Mesenchymal stem cell (in vitro differentiated cells and primary cell): ENCODE results near the gene NLRP12.

Experiments used
- DNase-seq: peaks from one replicate; pipeline ENCODE4 v3.0.0-alpha.2; 2013
- H2AFZ ChIP-seq: one replicate; pipeline ENCODE4 v1.6.1; 2013; ENCODE audit warnings: low read depth, mild to moderate bottlenecking, control low read depth, inconsistent platforms, low read length, moderate library complexity
- H2AK5ac ChIP-seq: 2 replicates; pipeline ENCODE4 v1.6.1; 2013; ENCODE audit warnings: low read length, moderate library complexity, mild to moderate bottlenecking, inconsistent platforms; ENCODE audit not compliant: severe bottlenecking
- H2BK120ac ChIP-seq: one replicate; pipeline ENCODE4 v1.6.1; 2013; ENCODE audit warnings: low read depth, mild to moderate bottlenecking, inconsistent platforms, low read length, moderate library complexity
- H2BK12ac ChIP-seq, 2 experiments: one replicate each; pipeline ENCODE4 v1.6.1; 2013; ENCODE audit warnings: inconsistent platforms in 2 of 2, low read length in 2 of 2, mild to moderate bottlenecking in 2 of 2, moderate library complexity in 2 of 2, control low read depth in 1 of 2
- H2BK15ac ChIP-seq: one replicate; pipeline ENCODE4 v1.6.1; 2013; ENCODE audit warnings: mild to moderate bottlenecking, low read depth, inconsistent platforms; ENCODE audit not compliant: poor library complexity, severe bottlenecking
- H2BK5ac ChIP-seq: 2 replicates; pipeline ENCODE4 v1.6.1; 2013; ENCODE audit warnings: low read depth, mild to moderate bottlenecking, low read length, control low read depth, inconsistent platforms; ENCODE audit not compliant: poor library complexity, severe bottlenecking
- H3K14ac ChIP-seq, 2 experiments: one replicate each; pipeline ENCODE4 v1.6.1; 2013; ENCODE audit warnings: inconsistent platforms in 2 of 2, low read length in 2 of 2, control low read depth in 1 of 2, mild to moderate bottlenecking in 1 of 2, moderate library complexity in 1 of 2
- H3K18ac ChIP-seq, 2 experiments: one replicate each; pipeline ENCODE4 v1.6.1; 2013; ENCODE audit warnings: inconsistent platforms in 2 of 2, low read length in 2 of 2, control low read depth in 1 of 2, low read depth in 1 of 2, mild to moderate bottlenecking in 1 of 2
- H3K23ac ChIP-seq, 2 experiments: one replicate each; pipeline ENCODE4 v1.6.1; 2013; ENCODE audit warnings: inconsistent platforms in 2 of 2, low read length in 2 of 2, mild to moderate bottlenecking in 2 of 2, moderate library complexity in 2 of 2, control low read depth in 1 of 2
- H3K27ac ChIP-seq: 2 replicates; pipeline ENCODE4 v1.5.1; 2013; ENCODE audit warnings: mild to moderate bottlenecking, moderate library complexity, low read length, control low read depth, inconsistent platforms; ENCODE audit not compliant: poor library complexity, severe bottlenecking
- H3K27me3 ChIP-seq, 2 experiments: 2 replicates each; pipeline versions ENCODE4 v1.6.1 to v1.7.0; 2013; ENCODE audit warnings: low read length in 2 of 2, mild to moderate bottlenecking in 2 of 2, moderate library complexity in 2 of 2, control low read depth in 1 of 2, inconsistent platforms in 1 of 2; ENCODE audit not compliant: control insufficient read depth in 1 of 2, insufficient read depth in 1 of 2
- H3K36me3 ChIP-seq, 2 experiments: 2 replicates each; pipeline versions ENCODE4 v1.6.1 to v1.7.0; 2013; ENCODE audit warnings: low read length in 2 of 2, control low read depth in 1 of 2, inconsistent platforms in 1 of 2, low read depth in 1 of 2, mild to moderate bottlenecking in 1 of 2; ENCODE audit not compliant: insufficient read depth in 2 of 2, control insufficient read depth in 1 of 2
- H3K4ac ChIP-seq, 2 experiments: one replicate each; pipeline ENCODE4 v1.6.1; 2013; ENCODE audit warnings: inconsistent platforms in 2 of 2, low read length in 2 of 2, mild to moderate bottlenecking in 2 of 2, moderate library complexity in 2 of 2, control low read depth in 1 of 2, low read depth in 1 of 2
- H3K4me1 ChIP-seq: 2 replicates; pipeline ENCODE4 v1.6.1; 2013; ENCODE audit warnings: low read depth, low read length, control low read depth; ENCODE audit not compliant: control insufficient read depth, insufficient read depth
- H3K4me2 ChIP-seq: 2 replicates; pipeline ENCODE4 v1.6.1; 2013; ENCODE audit warnings: low read length, mild to moderate bottlenecking, inconsistent platforms; ENCODE audit not compliant: poor library complexity, severe bottlenecking
- H3K4me3 ChIP-seq, 2 experiments: 2 replicates each; pipeline versions ENCODE4 v1.5.1 to v1.7.0; 2013; ENCODE audit warnings: low read length in 2 of 2, mild to moderate bottlenecking in 2 of 2, control low read depth in 1 of 2, low read depth in 1 of 2; ENCODE audit not compliant: insufficient read depth in 1 of 2
- H3K79me1 ChIP-seq: replicated peaks from 2 replicates; pipeline ENCODE4 v1.6.1; 2013; ENCODE audit warnings: mild to moderate bottlenecking, control low read depth, low read length, inconsistent platforms; ENCODE audit not compliant: poor library complexity, severe bottlenecking
- H3K9ac ChIP-seq: 2 replicates; pipeline ENCODE4 v1.7.0; 2013; ENCODE audit warnings: mild to moderate bottlenecking, low read length, moderate library complexity
- H3K9me3 ChIP-seq: 2 replicates; pipeline ENCODE4 v1.7.0; 2013; ENCODE audit warnings: mild to moderate bottlenecking, low read length; ENCODE audit not compliant: control insufficient read depth
- H4K8ac ChIP-seq: one replicate; pipeline ENCODE4 v1.6.1; 2013; ENCODE audit warnings: inconsistent platforms, mild to moderate bottlenecking, low read length, moderate library complexity
- H4K91ac ChIP-seq: one replicate; pipeline ENCODE4 v1.6.1; 2013; ENCODE audit warnings: mild to moderate bottlenecking, low read length, inconsistent platforms
- WGBS: methylation state at CpG from one replicate; pipeline ENCODE4 v1.1.7; 2013; ENCODE audit warnings: mixed read lengths; 5-methylcytosine and 5-hydroxymethylcytosine counted together

Gene NLRP12

DNA sequence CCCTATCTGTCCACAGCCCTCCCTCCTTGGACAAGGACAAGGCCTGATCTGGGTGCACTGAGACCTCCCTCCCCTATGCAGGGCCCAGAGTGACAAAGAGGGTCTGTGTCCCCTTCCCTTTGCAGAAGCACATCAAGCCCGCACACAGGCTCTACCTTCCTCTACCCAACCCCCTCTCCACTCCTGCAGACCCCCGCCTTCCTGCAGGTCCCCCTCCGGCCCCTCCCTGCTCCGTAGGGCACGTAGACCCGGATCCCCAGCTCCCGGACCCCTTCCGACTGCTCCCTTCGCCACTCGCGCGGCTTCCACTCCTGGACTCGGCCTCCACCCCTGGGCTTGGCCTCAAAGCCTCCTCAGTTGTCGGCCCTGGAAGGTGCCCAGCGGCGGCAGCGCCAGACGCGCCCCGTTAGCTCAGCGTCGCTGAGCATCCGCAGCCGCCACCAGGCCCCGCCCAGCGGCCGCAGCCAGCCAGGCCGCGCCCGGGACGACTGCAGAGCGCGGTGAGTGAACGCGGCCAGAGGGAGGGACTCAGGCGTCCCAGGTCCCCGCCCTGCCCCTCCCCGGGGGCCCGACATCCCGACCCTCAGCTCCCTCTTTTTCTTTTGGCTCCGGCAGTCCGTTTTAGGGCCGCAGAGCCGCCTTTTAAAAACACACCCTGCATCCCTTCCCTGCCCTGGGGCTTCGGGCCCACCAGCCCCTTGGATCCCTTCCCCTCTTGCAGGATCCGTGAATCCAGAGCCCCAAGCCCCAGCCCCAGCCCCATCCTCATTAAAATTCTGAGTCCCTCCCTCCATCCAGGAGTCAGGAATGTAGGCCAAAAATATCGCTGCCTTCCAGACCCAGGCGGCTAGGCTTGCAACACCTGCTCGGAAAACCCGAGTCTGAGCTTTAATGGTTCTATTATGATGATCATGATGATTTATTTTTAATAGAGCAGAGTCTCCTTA is 42.1 kb upstream of the NLRP12 start:
- H3K23ac ChIP-seq, result peak overlapping the region in 1 of 2 experiments; percentile 51
- peaks cover 20% of the 10 kb centered on the region for H3K4me1 ChIP-seq
- H2AFZ ChIP-seq, result peak overlapping the region; percentile 21
- peak overlapping the region; percentile 87 for H3K4me2 ChIP-seq
- H3K79me1 ChIP-seq, result peaks cover 2% of the 10 kb centered on the region
- no peaks in the 10 kb centered on the region for H3K9me3 ChIP-seq
- H3K27ac ChIP-seq, result peak overlapping the region; percentile 30
- peak overlapping the region; percentile 84 for H2BK120ac ChIP-seq
- peaks cover 2% of the 10 kb centered on the region in 2 experiments for H3K36me3 ChIP-seq
- H3K9ac ChIP-seq, result peak overlapping the region; percentile 97
- H3K4ac ChIP-seq, result peak overlapping the region in 1 of 2 experiments; percentile 43
- H3K18ac ChIP-seq, result peak overlapping the region; percentile 95
- H3K4me3 ChIP-seq, result peak overlapping the region; percentile 59 to 78
- no peak overlapping the region for H2BK5ac ChIP-seq
- H3K27me3 ChIP-seq, result no peaks in the 10 kb centered on the region
- WGBS, result 4% methylated on average over 47 of the region's 50 CpGs
- DNase-seq, result peak; percentile 79
- peak overlapping the region; percentile 58 for H4K8ac ChIP-seq
- peak overlapping the region in 1 of 2 experiments; percentile 80 for H2BK12ac ChIP-seq
- H2BK15ac ChIP-seq, result peak overlapping the region; percentile 29
- H2AK5ac ChIP-seq, result no peak overlapping the region
- H4K91ac ChIP-seq, result peak overlapping the region; percentile 78
- H3K14ac ChIP-seq, result no peak overlapping the region

DNA sequence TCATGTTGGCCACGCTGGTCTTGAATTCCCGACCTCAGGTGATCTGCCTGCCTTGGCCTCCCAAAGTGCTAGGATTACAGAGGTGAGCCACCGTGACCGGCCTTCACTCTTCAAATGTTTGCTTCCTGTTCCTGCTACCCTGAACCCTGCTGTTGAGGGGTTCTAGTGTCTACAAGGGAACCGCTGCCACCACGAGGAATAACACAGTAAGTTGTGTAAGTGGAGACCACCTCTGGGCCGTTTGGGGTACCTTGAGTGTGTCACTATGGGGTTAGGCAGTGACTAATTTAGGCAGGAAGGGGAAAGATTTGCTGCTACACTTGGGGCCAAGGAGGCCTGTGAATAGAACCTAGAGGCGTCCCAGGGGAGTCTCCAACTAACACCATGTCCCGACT is 41.4 kb upstream of the NLRP12 start:
- no peak overlapping the region for H2BK12ac ChIP-seq

DNA sequence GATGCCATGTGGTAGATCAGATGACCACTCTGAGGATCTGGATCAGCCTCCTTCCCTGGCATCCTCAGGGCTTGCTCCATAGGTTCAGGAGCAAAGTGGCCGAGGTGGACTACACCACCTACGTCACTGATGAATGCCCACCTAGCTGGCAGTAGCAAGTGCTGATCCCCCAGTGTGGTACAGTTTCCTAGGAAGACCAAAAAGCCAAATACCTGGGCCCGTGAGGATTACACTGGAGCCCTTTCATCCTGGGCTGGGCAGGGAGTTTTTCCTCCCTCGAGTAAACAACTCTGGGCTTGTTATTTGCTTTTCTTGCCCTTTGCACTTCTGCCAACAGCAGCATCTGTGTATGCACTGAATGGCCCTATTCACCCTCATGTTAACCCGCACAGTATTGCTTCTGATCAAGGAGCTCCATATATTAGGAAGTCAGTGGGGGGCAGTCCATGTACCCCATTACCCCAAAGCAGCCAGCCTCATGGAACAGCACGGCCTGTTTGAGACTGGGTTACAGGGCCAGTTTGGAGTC is 40.3 kb upstream of the NLRP12 start:
- Histone ChIP-seq H4K91ac (no peak overlapping the region), H2BK15ac (no peak overlapping the region), H3K9ac (no peak overlapping the region), H4K8ac (no peak overlapping the region), H3K27me3 (no peaks in the 10 kb centered on the region), H3K4me3 (no peak overlapping the region), H2BK120ac (no peak overlapping the region), H3K23ac (no peak overlapping the region), H3K27ac (no peak overlapping the region), H3K4me1 (peaks cover 15% of the 10 kb centered on the region), H3K4ac (no peak overlapping the region), H2BK5ac (no peak overlapping the region), H3K36me3 (no peaks in the 10 kb centered on the region), H2AFZ (no peak overlapping the region), H3K14ac (no peak overlapping the region), H3K4me2 (no peak overlapping the region), H3K18ac (no peak overlapping the region), H2BK12ac (no peak overlapping the region), H3K9me3 (no peaks in the 10 kb centered on the region), H3K79me1 (peaks cover 2% of the 10 kb centered on the region), H2AK5ac (no peak overlapping the region)
- no peak for DNase-seq
- WGBS, result 95% methylated on average over 6 of the region's 6 CpGs

More for the DNA sequence above, 41.4 kb upstream of the NLRP12 start:
- peak overlapping the region; percentile 58 for H4K8ac ChIP-seq
- peak overlapping the region; percentile 75 to 95 for H3K18ac ChIP-seq
- peak; percentile 18 for DNase-seq
- no peak overlapping the region for H2AFZ ChIP-seq
- peak overlapping the region; percentile 97 for H3K9ac ChIP-seq
- no peak overlapping the region for H4K91ac ChIP-seq
- H3K79me1 ChIP-seq, result peaks cover 2% of the 10 kb centered on the region
- peaks cover 20% of the 10 kb centered on the region for H3K4me1 ChIP-seq
- H3K14ac ChIP-seq, result no peak overlapping the region
- no peak overlapping the region for H3K4me2 ChIP-seq
- no peak overlapping the region for H3K27ac ChIP-seq
- H2BK5ac ChIP-seq, result no peak overlapping the region
- 79% methylated on average over 9 of the region's 9 CpGs for WGBS
- H3K23ac ChIP-seq, result no peak overlapping the region
- H3K27me3 ChIP-seq, result no peaks in the 10 kb centered on the region
- H2BK120ac ChIP-seq, result no peak overlapping the region
- H3K4me3 ChIP-seq, result peak overlapping the region in 1 of 2 experiments; percentile 78
- no peaks in the 10 kb centered on the region for H3K9me3 ChIP-seq
- H2BK15ac ChIP-seq, result no peak overlapping the region
- H2AK5ac ChIP-seq, result no peak overlapping the region
- peaks cover 0 to 2% of the 10 kb centered on the region in 2 experiments for H3K36me3 ChIP-seq
- H3K4ac ChIP-seq, result no peak overlapping the region

DNA sequence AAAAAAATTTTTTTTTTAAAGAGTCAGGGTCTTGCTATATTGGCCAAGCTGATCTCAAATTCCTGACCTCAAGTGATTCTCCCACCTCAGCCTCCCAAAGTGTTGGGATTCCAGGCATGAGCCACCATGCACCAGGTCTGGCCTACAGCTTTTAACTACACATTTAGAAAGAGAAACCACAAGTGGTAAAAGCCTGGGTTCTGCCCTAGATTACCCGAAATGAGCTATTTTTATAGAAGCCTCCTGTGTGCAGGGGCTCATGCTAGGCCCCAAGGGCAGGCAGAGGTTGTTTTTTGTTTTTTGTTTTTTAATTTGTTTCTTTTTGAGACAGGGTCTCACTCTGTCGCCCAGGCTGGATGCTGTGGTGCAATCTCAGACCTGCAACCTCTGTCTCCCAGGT is 29.6 kb upstream of the NLRP12 start:
- H3K9me3 ChIP-seq, result no peaks in the 10 kb centered on the region
- no peak overlapping the region for H3K23ac ChIP-seq
- H3K4me2 ChIP-seq, result no peak overlapping the region
- no peaks in the 10 kb centered on the region for H3K36me3 ChIP-seq
- H4K91ac ChIP-seq, result no peak overlapping the region
- 83% methylated on average over 2 of the region's 2 CpGs for WGBS
- no peak overlapping the region for H2BK120ac ChIP-seq
- no peak overlapping the region for H2BK12ac ChIP-seq
- no peak overlapping the region for H3K18ac ChIP-seq
- no peak overlapping the region for H3K4ac ChIP-seq
- no peak overlapping the region for H3K14ac ChIP-seq
- H3K4me3 ChIP-seq, result no peak overlapping the region
- no peak for DNase-seq
- H3K9ac ChIP-seq, result no peak overlapping the region
- H2AFZ ChIP-seq, result no peak overlapping the region
- H2BK5ac ChIP-seq, result no peak overlapping the region
- no peaks in the 10 kb centered on the region for H3K4me1 ChIP-seq
- no peak overlapping the region for H2AK5ac ChIP-seq
- no peaks in the 10 kb centered on the region for H3K27me3 ChIP-seq
- H3K79me1 ChIP-seq, result no peaks in the 10 kb centered on the region
- no peak overlapping the region for H3K27ac ChIP-seq
- no peak overlapping the region for H2BK15ac ChIP-seq
- H4K8ac ChIP-seq, result no peak overlapping the region
